ENCODE measurements around the gene VSTM2L.

Gene VSTM2L

DNA sequence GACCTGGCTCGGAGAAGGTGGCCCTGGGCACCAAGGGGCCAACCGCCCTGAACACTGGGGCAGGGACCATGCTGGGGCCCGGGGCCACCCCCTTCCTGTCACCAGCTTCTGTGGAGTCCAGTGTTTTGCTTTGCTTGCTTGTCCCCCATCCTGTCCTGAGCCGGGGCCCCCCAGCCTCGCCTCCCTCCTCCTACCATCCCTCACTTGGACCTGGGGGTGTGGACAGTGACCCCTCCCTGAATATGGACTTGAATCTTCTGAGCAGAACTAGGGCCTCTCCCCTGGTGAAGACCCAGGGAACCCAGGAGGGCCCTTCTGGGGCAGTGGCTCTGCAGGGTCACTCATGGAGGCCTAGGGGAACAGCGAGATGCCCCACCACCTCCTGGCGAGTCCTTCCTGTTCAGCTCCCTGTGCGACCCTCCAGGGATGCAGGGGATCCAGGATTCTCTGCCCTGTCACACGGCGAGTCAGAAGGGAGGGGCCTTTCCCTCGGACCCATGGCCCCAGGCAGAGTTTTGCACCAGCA is 41.6 kb downstream of the VSTM2L start:
- in situ Hi-C loops (cut with HindIII; ENCODE audit: low pct_ligation_motif_present, low sequenced_read_pairs), result no loop called here
- no peak for DNase-seq
- TF ChIP-seq, protein P1, sequence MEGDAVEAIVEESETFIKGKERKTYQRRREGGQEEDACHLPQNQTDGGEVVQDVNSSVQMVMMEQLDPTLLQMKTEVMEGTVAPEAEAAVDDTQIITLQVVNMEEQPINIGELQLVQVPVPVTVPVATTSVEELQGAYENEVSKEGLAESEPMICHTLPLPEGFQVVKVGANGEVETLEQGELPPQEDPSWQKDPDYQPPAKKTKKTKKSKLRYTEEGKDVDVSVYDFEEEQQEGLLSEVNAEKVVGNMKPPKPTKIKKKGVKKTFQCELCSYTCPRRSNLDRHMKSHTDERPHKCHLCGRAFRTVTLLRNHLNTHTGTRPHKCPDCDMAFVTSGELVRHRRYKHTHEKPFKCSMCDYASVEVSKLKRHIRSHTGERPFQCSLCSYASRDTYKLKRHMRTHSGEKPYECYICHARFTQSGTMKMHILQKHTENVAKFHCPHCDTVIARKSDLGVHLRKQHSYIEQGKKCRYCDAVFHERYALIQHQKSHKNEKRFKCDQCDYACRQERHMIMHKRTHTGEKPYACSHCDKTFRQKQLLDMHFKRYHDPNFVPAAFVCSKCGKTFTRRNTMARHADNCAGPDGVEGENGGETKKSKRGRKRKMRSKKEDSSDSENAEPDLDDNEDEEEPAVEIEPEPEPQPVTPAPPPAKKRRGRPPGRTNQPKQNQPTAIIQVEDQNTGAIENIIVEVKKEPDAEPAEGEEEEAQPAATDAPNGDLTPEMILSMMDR (IDR thresholded peaks at IDR 0.05; ENCODE audit: low read depth, low read length, missing control alignments), result no peak
- no peak overlapping the region for H3K4me3 ChIP-seq (ENCODE audit: low read depth, low read length)
- H3K36me3 ChIP-seq (replicated peaks), result no peaks in the 10 kb centered on the region
- no peak overlapping the region for H3K27ac ChIP-seq
- peaks cover 3% of the 10 kb centered on the region for H3K27me3 ChIP-seq (replicated peaks)

DNA sequence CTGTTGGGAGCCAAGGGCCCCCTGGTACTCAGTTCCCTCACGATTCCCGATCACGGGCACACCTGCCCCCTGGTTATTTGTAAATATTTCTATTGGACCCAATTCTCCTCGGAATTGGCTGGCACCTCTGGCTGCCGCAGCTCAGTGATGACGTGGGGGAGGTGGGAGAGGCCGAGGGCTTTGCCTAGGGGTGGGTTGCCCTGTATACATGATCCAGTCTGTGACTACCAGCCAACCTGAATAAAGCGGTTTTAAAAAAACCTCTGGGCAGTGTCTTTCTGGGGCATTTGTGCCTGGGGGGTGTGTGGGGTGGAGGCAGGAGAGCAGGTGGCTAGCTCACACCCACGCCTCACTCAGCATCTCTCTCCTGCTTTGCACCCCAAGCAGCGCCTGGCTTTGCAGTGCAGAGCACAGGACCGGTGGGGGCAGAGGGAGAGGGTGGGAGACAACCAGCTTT is 42.2 kb downstream of the VSTM2L start:
- in situ Hi-C loops (cut with HindIII; ENCODE audit: low pct_ligation_motif_present, low sequenced_read_pairs), result no loop called here
- DNase-seq, result no peak
- TF ChIP-seq, protein P1 (IDR thresholded peaks at IDR 0.05; ENCODE audit: low read depth, low read length, missing control alignments), result no peak
- Histone ChIP-seq H3K27me3 (replicated peaks) (peaks cover 3% of the 10 kb centered on the region), H3K4me3 (ENCODE audit: low read depth, low read length) (no peak overlapping the region), H3K27ac (no peak overlapping the region), H3K36me3 (replicated peaks) (no peaks in the 10 kb centered on the region)

- Histone ChIP-seq H3K27me3 (replicated peaks) (peaks cover 3% of the 10 kb centered on the region), H3K4me3 (ENCODE audit: low read depth, low read length) (no peak overlapping the region), H3K36me3 (replicated peaks) (no peaks in the 10 kb centered on the region), H3K27ac (no peak overlapping the region)
- in situ Hi-C loops (cut with HindIII; ENCODE audit: low pct_ligation_motif_present, low sequenced_read_pairs), result no loop called here
- TF ChIP-seq, protein P1 (IDR thresholded peaks at IDR 0.05; ENCODE audit: low read depth, low read length, missing control alignments), result no peak
- DNase-seq, result no peak
These were observed 44.0 kb downstream of the VSTM2L start for GRCh38 chr20:37946946-37947345.

GRCh38 chr20:37947943-37948342 is 45.0 kb downstream of the VSTM2L start:
- Histone ChIP-seq H3K36me3 (replicated peaks) (no peaks in the 10 kb centered on the region), H3K27ac (no peak overlapping the region), H3K27me3 (replicated peaks) (peaks cover 3% of the 10 kb centered on the region), H3K4me3 (ENCODE audit: low read depth, low read length) (no peak overlapping the region)
- DNase-seq, result no peak
- TF ChIP-seq, protein P1 (IDR thresholded peaks at IDR 0.05; ENCODE audit: low read depth, low read length, missing control alignments), result no peak
- in situ Hi-C loops (cut with HindIII; ENCODE audit: low pct_ligation_motif_present, low sequenced_read_pairs), result no loop called here

GRCh38 chr20:37948956-37949355 is 46.0 kb downstream of the VSTM2L start:
- peaks cover 3% of the 10 kb centered on the region for H3K27me3 ChIP-seq (replicated peaks)
- no peak for DNase-seq
- H3K4me3 ChIP-seq (ENCODE audit: low read depth, low read length), result no peak overlapping the region
- H3K27ac ChIP-seq, result no peak overlapping the region
- H3K36me3 ChIP-seq (replicated peaks), result no peaks in the 10 kb centered on the region
- TF ChIP-seq, protein P1 (IDR thresholded peaks at IDR 0.05; ENCODE audit: low read depth, low read length, missing control alignments), result no peak
- in situ Hi-C loops (cut with HindIII; ENCODE audit: low pct_ligation_motif_present, low sequenced_read_pairs), result no loop called here

DNA sequence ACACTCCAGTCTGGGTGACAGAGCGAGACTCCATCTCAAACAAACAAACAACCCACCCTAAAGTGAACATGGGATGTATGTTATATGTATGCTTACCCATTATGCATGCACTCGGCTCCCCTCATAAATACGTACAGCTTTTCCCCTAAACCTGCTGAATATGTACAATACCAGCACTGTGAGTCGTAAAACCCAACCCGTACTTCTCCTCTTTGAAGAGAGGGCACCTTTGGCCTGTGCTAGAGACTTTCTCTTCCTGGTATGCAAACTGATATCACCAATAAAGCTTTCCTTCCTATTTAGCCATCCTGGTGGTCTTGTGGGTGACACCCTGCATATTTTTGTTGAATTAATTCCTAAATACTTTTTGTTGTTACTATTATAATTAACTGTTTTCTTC is 51.3 kb downstream of the VSTM2L start:
- H3K27me3 ChIP-seq (replicated peaks), result peaks cover 10% of the 10 kb centered on the region
- no peak overlapping the region for H3K4me3 ChIP-seq (ENCODE audit: low read depth, low read length)
- DNase-seq, result no peak
- in situ Hi-C loops (cut with HindIII; ENCODE audit: low pct_ligation_motif_present, low sequenced_read_pairs), result no loop called here
- no peak overlapping the region for H3K27ac ChIP-seq
- H3K36me3 ChIP-seq (replicated peaks), result no peaks in the 10 kb centered on the region
- TF ChIP-seq, protein P1 (IDR thresholded peaks at IDR 0.05; ENCODE audit: low read depth, low read length, missing control alignments), result no peak
